ENCODE results near the gene GOLGA2.

DNA sequence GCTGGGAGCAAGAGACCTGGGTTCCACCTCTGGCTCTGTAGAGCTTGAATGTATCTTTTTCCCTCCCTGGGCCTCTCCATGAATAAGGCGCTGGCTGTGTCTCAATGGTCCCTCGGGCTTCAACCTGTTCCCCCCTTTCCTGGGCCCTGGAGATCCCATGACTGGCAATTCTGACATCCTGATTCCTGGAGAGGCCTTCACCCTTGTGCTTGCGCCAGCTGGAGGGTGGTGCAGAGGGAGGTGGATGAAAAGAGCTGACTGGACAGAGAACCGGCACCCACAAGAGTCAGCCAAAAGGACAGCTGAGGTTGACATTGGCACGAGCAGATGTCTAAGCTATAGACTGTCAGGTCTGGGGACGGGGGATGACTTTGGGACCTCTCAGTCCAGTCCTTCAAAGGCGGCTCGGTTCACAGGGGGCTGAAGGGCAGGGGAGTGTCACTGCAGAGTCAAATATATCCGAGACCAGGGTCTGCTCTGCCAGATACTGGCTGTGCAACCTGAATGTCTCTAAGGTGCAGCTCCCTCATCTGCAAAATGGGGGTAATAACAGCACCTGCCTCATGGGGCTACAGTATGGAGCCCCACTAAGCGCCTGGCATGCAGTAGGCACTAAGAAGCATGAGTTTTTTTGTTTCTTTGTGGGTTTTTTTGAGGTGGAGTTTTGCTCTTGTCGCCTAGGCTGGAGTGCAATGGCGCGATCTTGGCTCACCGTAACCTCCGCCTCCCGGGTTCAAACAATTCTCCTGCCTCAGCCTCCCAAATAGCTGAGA, 58.8 kb downstream of the GOLGA2 start:
- TF ChIP-seq GATA3 (IDR thresholded peaks at IDR 0.05; ENCODE audit: low read depth, low read length), result no peak
- no peak for TF ChIP-seq GATA2 (IDR thresholded peaks at IDR 0.05; ENCODE audit: low read depth, low read length)
